ENCODE measurements around the gene PMP22. TPM values are rescaled to one million over a fixed set of nuclear protein-coding genes. Genes with fewer than 3 reads are reported as not detected.

The PMP22 gene
- total and polyA plus RNA-seq, 4 donors, result 78.1 to 168 (median 138) TPM

DNA sequence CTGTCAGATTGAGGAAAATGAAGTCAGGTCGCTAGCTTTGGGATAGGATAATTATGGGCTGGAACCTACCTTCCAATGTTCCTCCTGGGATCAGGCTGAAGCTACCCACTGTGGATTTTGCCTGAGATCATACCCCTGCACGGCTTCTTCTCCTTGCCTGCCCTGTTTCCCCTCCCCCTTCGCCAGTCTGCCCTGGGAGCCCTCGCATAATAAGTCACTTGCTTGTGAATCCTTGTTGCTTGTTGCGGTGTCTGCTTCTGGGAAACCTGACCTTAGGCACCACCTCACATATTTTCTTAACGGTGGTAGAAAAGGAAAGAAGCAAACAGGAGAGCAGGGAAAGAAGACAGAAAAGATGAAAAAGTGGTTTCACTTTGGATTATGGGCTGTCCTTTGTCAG, 13.3 kb upstream of the PMP22 start:
- peak overlapping the region in 1 of 2 donors; percentile 8 for H3K9ac ChIP-seq (ENCODE audit: insufficient read depth in 1 of 2, low read length in 2 of 2)
- 44 to 49% methylated on average over 6 of the region's 6 CpGs for WGBS, 2 donors
- H3K4me3 ChIP-seq, result no peak overlapping the region
- no peak for TF ChIP-seq CTCF (IDR thresholded peaks at IDR 0.05; ENCODE audit: control extremely low read depth, extremely low read depth)
- ATAC-seq (ENCODE audit: insufficient read depth, low FRiP score) (no peak), DNase-seq (no peak)
- no peak overlapping the region for H3K27ac ChIP-seq (ENCODE audit: low read depth in 1 of 2, low read length in 1 of 2)
- H3K27me3 ChIP-seq (ENCODE audit: control insufficient read depth in 3 of 3, insufficient read depth in 3 of 3, low read length in 2 of 3), result no peaks in the 10 kb centered on the region
- no peaks in the 10 kb centered on the region for H3K36me3 ChIP-seq (ENCODE audit: control insufficient read depth in 4 of 4, insufficient read depth in 4 of 4, low read length in 4 of 4)
- no peaks in the 10 kb centered on the region for H3K4me1 ChIP-seq (ENCODE audit: control insufficient read depth in 5 of 5, insufficient read depth in 5 of 5, low read length in 5 of 5)
- peaks cover 0 to 3% (median 0%) of the 10 kb centered on the region in 4 donors for H3K9me3 ChIP-seq (ENCODE audit: control insufficient read depth in 4 of 4, insufficient read depth in 3 of 4, low read length in 3 of 4)

DNA sequence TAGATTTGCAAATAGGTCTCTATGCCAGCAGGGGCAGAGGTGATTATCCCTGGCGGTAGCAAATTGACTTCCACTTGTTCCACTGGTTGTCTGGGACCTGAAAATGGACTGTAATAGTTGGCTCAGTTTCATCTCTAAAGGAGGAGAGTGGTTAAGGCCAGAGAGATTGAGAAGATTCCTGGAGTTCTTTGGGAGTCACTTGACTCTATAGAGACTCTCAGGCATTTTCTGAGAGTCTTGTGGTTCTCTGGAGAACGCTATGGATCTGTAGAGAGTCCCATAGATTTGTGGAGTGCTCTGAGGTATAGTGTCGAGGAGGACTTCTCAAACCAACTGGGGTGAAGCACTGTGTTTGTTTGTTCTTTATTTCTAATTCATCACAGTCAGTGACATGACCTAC, 8.9 kb upstream of the PMP22 start:
- Histone ChIP-seq H3K36me3 (ENCODE audit: control insufficient read depth in 4 of 4, insufficient read depth in 4 of 4, low read length in 4 of 4) (no peaks in the 10 kb centered on the region), H3K27me3 (ENCODE audit: control insufficient read depth in 3 of 3, insufficient read depth in 3 of 3, low read length in 2 of 3) (no peaks in the 10 kb centered on the region), H3K9me3 (ENCODE audit: control insufficient read depth in 4 of 4, insufficient read depth in 3 of 4, low read length in 3 of 4) (peaks cover 0 to 3% (median 0%) of the 10 kb centered on the region in 4 donors), H3K4me3 (no peak overlapping the region), H3K9ac (ENCODE audit: insufficient read depth in 1 of 2, low read length in 2 of 2) (no peak overlapping the region), H3K27ac (ENCODE audit: low read depth in 1 of 2, low read length in 1 of 2) (no peak overlapping the region), H3K4me1 (ENCODE audit: control insufficient read depth in 5 of 5, insufficient read depth in 5 of 5, low read length in 5 of 5) (peaks cover 0 to 11% (median 4%) of the 10 kb centered on the region in 5 donors)
- ATAC-seq (ENCODE audit: insufficient read depth, low FRiP score) (no peak), DNase-seq (no peak)
- no peak for TF ChIP-seq CTCF (IDR thresholded peaks at IDR 0.05; ENCODE audit: control extremely low read depth, extremely low read depth)
- 69 to 83% methylated on average over 3 of the region's 3 CpGs for WGBS, 2 donors

DNA sequence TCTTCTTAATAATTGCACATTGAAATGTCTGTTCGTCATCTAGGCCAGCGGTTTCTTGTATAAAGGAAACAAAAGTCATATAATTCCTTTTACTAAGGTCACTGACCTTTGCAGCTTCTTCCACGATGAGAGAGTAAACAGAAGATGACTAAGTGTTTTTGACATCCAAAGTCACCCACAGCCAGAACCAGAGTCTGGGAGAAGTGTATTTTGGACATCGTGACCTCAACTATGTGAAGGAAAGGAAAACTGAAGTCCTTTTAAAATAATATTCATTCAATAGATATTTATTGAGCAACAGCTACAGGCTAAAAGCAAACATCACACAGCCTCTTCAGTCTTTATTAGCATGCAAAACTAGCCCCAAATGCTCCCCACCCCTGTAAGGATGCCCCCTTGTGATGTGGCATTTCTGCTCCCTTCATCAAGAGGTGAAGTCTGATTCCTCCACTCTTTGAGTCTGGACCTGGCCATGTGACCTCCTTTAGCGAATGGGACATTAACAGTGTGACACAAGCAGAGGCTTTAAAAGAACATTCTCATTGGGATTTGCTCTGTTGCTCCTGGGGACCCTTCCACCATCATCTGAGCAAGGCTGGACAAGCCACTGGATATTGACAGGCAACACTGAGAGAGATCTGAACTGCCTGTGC, 8.1 kb upstream of the PMP22 start:
- peak overlapping the region in 1 of 2 donors; percentile 43 for H3K27ac ChIP-seq (ENCODE audit: low read depth in 1 of 2, low read length in 1 of 2)
- ATAC-seq (ENCODE audit: insufficient read depth, low FRiP score), result peak; percentile 40
- WGBS, 2 donors, result 63 to 74% methylated on average over 5 of the region's 5 CpGs

More for the DNA sequence above, 8.1 kb upstream of the PMP22 start:
- no peak for TF ChIP-seq CTCF (IDR thresholded peaks at IDR 0.05; ENCODE audit: control extremely low read depth, extremely low read depth)
- Histone ChIP-seq H3K27me3 (ENCODE audit: control insufficient read depth in 3 of 3, insufficient read depth in 3 of 3, low read length in 2 of 3) (no peaks in the 10 kb centered on the region), H3K9ac (ENCODE audit: insufficient read depth in 1 of 2, low read length in 2 of 2) (no peak overlapping the region), H3K9me3 (ENCODE audit: control insufficient read depth in 4 of 4, insufficient read depth in 3 of 4, low read length in 3 of 4) (peaks cover 0 to 1% (median 0%) of the 10 kb centered on the region in 4 donors), H3K4me3 (no peak overlapping the region), H3K36me3 (ENCODE audit: control insufficient read depth in 4 of 4, insufficient read depth in 4 of 4, low read length in 4 of 4) (no peaks in the 10 kb centered on the region), H3K4me1 (ENCODE audit: control insufficient read depth in 5 of 5, insufficient read depth in 5 of 5, low read length in 5 of 5) (peaks cover 0 to 11% (median 4%) of the 10 kb centered on the region in 5 donors)
- DNase-seq, result no peak

All from lung (tissue), 12 donors.